ENCODE results near the gene GLTP.

DNA sequence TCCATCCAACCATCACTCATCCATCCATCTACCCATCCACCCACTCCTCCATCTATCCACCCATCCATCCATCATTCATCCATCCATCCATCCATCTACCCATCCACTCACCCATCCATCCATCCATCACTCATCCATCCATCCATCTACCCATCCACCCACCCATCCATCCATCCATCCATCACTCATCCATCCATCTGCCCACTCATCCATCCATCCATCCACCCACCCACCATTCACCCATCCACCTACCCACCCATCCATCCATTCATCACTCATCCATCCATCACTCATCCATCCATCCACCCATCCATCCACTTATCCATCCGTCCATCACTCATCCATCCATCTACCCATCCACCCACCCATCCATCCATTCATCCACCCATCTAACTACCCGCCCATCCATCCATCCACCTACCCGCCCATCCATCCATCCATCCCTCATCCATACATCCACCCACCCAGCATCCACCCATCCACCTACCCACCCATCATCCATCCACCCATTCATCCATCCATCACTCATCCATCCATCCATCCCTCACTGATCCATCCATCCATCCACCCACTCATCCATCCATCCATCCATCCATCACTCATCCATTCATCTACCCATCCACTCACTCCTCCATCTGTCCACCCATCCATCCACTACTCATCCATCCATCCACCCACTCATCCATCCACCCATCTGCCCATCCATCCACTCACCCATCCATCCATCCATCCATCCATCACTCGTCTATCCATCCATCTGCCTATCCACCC, 71.3 kb downstream of the GLTP start:
- no peak for TF ChIP-seq PPARA (CRISPR knock-in tag; IDR thresholded peaks at IDR 0.05; ENCODE audit: borderline replicate concordance)
- TF ChIP-seq ZFP30 (CRISPR knock-in tag; IDR thresholded peaks at IDR 0.05): no peak
- TF ChIP-seq, protein P1, sequence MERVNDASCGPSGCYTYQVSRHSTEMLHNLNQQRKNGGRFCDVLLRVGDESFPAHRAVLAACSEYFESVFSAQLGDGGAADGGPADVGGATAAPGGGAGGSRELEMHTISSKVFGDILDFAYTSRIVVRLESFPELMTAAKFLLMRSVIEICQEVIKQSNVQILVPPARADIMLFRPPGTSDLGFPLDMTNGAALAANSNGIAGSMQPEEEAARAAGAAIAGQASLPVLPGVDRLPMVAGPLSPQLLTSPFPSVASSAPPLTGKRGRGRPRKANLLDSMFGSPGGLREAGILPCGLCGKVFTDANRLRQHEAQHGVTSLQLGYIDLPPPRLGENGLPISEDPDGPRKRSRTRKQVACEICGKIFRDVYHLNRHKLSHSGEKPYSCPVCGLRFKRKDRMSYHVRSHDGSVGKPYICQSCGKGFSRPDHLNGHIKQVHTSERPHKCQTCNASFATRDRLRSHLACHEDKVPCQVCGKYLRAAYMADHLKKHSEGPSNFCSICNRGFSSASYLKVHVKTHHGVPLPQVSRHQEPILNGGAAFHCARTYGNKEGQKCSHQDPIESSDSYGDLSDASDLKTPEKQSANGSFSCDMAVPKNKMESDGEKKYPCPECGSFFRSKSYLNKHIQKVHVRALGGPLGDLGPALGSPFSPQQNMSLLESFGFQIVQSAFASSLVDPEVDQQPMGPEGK (CRISPR knock-in tag; IDR thresholded peaks at IDR 0.05; ENCODE audit: borderline replicate concordance): no peak
- no peak for TF ChIP-seq ZC3H10 (CRISPR knock-in tag; IDR thresholded peaks at IDR 0.05)
- TF ChIP-seq TSHZ2 (CRISPR knock-in tag; IDR thresholded peaks at IDR 0.05): no peak

Data from SK-N-SH treated with all-trans-retinoic acid at 6 μM for 48 hours (cell line).